ENCODE measurements around the gene SLCO2B1.

Gene SLCO2B1

GRCh38 chr11:75151346-75152047, 590 bp downstream of the SLCO2B1 start:
- H3K9me3 Mint-ChIP-seq, result no peaks in the 10 kb centered on the region
- H3K4me1 Mint-ChIP-seq, result peaks cover 21% of the 10 kb centered on the region
- H3K27ac Mint-ChIP-seq, result no peak overlapping the region
- no peaks in the 10 kb centered on the region for H3K36me3 Mint-ChIP-seq (ENCODE audit: low read depth)
- TF ChIP-seq, protein P1, sequence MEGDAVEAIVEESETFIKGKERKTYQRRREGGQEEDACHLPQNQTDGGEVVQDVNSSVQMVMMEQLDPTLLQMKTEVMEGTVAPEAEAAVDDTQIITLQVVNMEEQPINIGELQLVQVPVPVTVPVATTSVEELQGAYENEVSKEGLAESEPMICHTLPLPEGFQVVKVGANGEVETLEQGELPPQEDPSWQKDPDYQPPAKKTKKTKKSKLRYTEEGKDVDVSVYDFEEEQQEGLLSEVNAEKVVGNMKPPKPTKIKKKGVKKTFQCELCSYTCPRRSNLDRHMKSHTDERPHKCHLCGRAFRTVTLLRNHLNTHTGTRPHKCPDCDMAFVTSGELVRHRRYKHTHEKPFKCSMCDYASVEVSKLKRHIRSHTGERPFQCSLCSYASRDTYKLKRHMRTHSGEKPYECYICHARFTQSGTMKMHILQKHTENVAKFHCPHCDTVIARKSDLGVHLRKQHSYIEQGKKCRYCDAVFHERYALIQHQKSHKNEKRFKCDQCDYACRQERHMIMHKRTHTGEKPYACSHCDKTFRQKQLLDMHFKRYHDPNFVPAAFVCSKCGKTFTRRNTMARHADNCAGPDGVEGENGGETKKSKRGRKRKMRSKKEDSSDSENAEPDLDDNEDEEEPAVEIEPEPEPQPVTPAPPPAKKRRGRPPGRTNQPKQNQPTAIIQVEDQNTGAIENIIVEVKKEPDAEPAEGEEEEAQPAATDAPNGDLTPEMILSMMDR (IDR thresholded peaks at IDR 0.05), result no peak
- no peak overlapping the region for H3K4me3 Mint-ChIP-seq
- H3K27me3 Mint-ChIP-seq (ENCODE audit: low read depth, poor library complexity), result peaks cover 14% of the 10 kb centered on the region
- DNase-seq, result no peak

GRCh38 chr11:75152090-75152489, 1.2 kb downstream of the SLCO2B1 start:
- Mint-ChIP-seq H3K27me3 (ENCODE audit: low read depth, poor library complexity) (peaks cover 13% of the 10 kb centered on the region), H3K9me3 (no peaks in the 10 kb centered on the region), H3K4me1 (peaks cover 21% of the 10 kb centered on the region), H3K4me3 (no peak overlapping the region), H3K27ac (no peak overlapping the region), H3K36me3 (ENCODE audit: low read depth) (no peaks in the 10 kb centered on the region)
- DNase-seq, result no peak
- TF ChIP-seq, protein P1 (IDR thresholded peaks at IDR 0.05), result no peak

GRCh38 chr11:75152651-75153427, 1.9 kb downstream of the SLCO2B1 start:
- no peak overlapping the region for H3K27ac Mint-ChIP-seq
- no peaks in the 10 kb centered on the region for H3K9me3 Mint-ChIP-seq
- no peak for DNase-seq
- H3K4me3 Mint-ChIP-seq, result no peak overlapping the region
- H3K36me3 Mint-ChIP-seq (ENCODE audit: low read depth), result no peaks in the 10 kb centered on the region
- H3K4me1 Mint-ChIP-seq, result peaks cover 13% of the 10 kb centered on the region
- peaks cover 15% of the 10 kb centered on the region for H3K27me3 Mint-ChIP-seq (ENCODE audit: low read depth, poor library complexity)
- TF ChIP-seq, protein P1 (IDR thresholded peaks at IDR 0.05), result no peak

DNA sequence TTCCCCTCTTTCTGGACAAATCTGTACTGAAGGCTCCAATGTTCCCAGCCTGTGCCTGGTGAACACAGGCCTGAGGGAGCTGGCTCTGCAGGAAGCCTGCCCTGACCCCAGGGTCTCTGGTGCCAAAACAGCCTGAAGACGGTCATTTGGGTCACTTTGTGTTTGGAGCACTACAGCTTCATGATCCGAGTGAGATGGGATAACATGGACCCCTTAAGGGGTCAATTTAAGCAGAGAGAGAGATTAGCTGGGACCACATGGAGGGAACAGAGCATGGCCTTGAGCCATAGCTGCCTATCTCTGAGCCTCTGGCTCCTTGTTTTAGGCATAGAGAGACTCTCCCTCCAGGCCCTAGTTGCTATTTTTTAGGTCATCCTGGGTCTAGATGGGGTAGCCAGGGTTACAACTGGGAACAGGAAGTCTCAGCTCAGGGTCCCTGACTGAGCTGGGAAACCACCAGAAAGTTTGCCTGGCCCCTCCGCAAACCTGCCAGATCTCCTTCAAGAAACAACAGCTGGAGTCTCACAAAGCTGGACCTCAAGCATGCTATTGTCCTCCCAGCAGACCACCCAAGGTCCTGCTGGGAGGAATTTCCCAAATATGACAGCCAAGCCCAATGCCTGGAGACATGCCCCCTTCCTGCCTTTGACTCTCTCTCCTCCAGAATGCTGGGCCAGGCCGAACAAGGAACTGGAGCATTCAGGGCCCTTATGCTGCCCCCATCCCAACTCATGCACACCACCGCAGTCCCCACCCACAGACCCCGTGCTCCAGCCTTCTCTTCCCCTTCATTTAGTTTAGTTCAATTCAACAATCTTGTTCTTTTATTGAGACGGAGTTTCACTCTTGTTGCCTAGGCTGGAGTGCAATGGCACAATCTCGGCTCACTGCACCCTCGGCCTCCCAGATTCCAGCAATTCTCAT, 4.0 kb downstream of the SLCO2B1 start:
- H3K4me1 Mint-ChIP-seq, result peaks cover 13% of the 10 kb centered on the region
- no peak overlapping the region for H3K27ac Mint-ChIP-seq
- peaks cover 18% of the 10 kb centered on the region for H3K27me3 Mint-ChIP-seq (ENCODE audit: low read depth, poor library complexity)
- no peaks in the 10 kb centered on the region for H3K9me3 Mint-ChIP-seq
- DNase-seq, result no peak
- H3K36me3 Mint-ChIP-seq (ENCODE audit: low read depth), result no peaks in the 10 kb centered on the region
- H3K4me3 Mint-ChIP-seq, result no peak overlapping the region
- TF ChIP-seq, protein P1 (IDR thresholded peaks at IDR 0.05), result no peak

DNA sequence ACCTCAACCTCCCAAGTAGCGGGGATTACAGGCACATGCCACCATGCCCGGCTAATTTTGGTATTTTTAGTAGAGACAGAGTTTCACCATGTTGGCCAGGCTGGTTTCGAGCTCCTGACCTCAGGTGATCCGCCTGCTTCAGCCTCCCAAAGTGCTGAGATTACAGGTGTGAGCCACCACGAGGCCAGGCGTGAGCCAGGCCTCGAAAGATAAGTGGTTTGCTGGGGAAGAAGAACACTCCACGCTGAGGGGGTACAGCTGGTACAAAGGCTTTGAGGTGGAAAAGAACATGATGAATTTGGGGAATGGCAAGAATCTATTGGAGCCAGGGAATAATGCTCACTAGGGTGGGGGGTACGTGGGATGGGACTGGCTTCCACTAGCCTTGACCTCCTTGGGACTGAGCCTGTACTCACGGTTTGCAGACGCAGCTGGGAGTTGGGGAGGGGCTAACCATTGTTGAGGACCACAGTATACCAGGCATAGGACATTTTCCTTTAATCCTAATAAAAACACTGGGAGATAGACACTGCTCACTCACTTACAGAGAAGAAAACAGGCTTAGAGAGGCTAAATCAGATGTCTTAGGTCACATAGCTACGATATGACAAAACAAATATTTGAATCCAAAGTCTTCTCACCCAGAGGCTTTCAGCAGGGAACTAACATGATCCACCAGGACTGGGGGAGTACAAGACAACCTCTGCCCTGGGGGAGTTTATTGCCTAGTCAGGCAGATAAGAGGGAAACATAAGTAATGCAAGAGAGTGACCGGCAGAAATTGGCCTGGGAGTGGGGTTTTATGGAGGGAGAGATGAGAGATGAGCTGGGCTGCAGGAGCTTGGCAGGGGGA, 4.9 kb downstream of the SLCO2B1 start:
- Mint-ChIP-seq H3K9me3 (no peaks in the 10 kb centered on the region), H3K4me3 (no peak overlapping the region), H3K4me1 (peaks cover 13% of the 10 kb centered on the region), H3K27me3 (ENCODE audit: low read depth, poor library complexity) (peaks cover 17% of the 10 kb centered on the region), H3K27ac (peak overlapping the region; percentile 85), H3K36me3 (ENCODE audit: low read depth) (no peaks in the 10 kb centered on the region)
- TF ChIP-seq, protein P1 (IDR thresholded peaks at IDR 0.05), result no peak
- DNase-seq, result no peak

Data from nephron progenitor cell (in vitro differentiated cells).